Osteocyte (in vitro differentiated cells): Measurements from ENCODE around the gene STAT6. TPM values are rescaled to one million over a fixed set of nuclear protein-coding genes. Genes with fewer than 3 reads are reported as not detected.

Experiments used
- DNase-seq: peaks from one replicate; pipeline ENCODE4 v3.0.0; 2021; ENCODE audit warnings: mixed read lengths; ENCODE audit not compliant: unreplicated experiment; ENCODE audit errors: extremely low spot score
- H3K27ac Mint-ChIP-seq: one replicate; pipeline ENCODE4 v1.8.0; 2021; ENCODE audit warnings: mild to moderate bottlenecking, mixed read lengths; ENCODE audit not compliant: unreplicated experiment
- H3K27me3 Mint-ChIP-seq: one replicate; pipeline ENCODE4 v1.8.0; 2021; ENCODE audit warnings: mixed read lengths; ENCODE audit not compliant: unreplicated experiment
- H3K36me3 Mint-ChIP-seq: one replicate; pipeline ENCODE4 v1.8.0; 2021; ENCODE audit warnings: mixed read lengths; ENCODE audit not compliant: unreplicated experiment
- H3K4me1 Mint-ChIP-seq: one replicate; pipeline ENCODE4 v1.8.0; 2021; ENCODE audit warnings: mixed read lengths; ENCODE audit not compliant: unreplicated experiment
- H3K4me3 Mint-ChIP-seq: one replicate; pipeline ENCODE4 v1.8.0; 2021; ENCODE audit warnings: mild to moderate bottlenecking, moderate library complexity, mixed read lengths; ENCODE audit not compliant: unreplicated experiment
- H3K9me3 Mint-ChIP-seq: one replicate; pipeline ENCODE4 v1.8.0; 2021; ENCODE audit warnings: mixed read lengths; ENCODE audit not compliant: unreplicated experiment
- total RNA-seq: library from RNA; stranded (reverse); gene quantifications from 2 replicates; pipeline ENCODE4 v1.2.1, GENCODE V29; 2021
- TF ChIP-seq, protein P1 (sequence below): fragments of 200-600 bp; sonication (generic); IDR thresholded peaks from 2 replicates; pipeline ENCODE4 v1.5.0; 2021; ENCODE audit warnings: antibody characterized with exemption, mild to moderate bottlenecking, moderate library complexity

The STAT6 gene
- total RNA-seq, 1 donor from 2014 or later, result 161 TPM

- H3K4me3 Mint-ChIP-seq, result no peak overlapping the region
- no peak for DNase-seq
- H3K27ac Mint-ChIP-seq, result no peak overlapping the region
- H3K36me3 Mint-ChIP-seq, result no peaks in the 10 kb centered on the region
- no peaks in the 10 kb centered on the region for H3K9me3 Mint-ChIP-seq
- H3K27me3 Mint-ChIP-seq, result peaks cover 21% of the 10 kb centered on the region
- H3K4me1 Mint-ChIP-seq, result peaks cover 3% of the 10 kb centered on the region
- TF ChIP-seq, protein P1, sequence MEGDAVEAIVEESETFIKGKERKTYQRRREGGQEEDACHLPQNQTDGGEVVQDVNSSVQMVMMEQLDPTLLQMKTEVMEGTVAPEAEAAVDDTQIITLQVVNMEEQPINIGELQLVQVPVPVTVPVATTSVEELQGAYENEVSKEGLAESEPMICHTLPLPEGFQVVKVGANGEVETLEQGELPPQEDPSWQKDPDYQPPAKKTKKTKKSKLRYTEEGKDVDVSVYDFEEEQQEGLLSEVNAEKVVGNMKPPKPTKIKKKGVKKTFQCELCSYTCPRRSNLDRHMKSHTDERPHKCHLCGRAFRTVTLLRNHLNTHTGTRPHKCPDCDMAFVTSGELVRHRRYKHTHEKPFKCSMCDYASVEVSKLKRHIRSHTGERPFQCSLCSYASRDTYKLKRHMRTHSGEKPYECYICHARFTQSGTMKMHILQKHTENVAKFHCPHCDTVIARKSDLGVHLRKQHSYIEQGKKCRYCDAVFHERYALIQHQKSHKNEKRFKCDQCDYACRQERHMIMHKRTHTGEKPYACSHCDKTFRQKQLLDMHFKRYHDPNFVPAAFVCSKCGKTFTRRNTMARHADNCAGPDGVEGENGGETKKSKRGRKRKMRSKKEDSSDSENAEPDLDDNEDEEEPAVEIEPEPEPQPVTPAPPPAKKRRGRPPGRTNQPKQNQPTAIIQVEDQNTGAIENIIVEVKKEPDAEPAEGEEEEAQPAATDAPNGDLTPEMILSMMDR, result no peak
Measured at GRCh38 chr12:57046947-57047890, 63.9 kb downstream of the STAT6 start.

- Mint-ChIP-seq H3K4me1 (peaks cover 3% of the 10 kb centered on the region), H3K9me3 (no peaks in the 10 kb centered on the region), H3K27me3 (peaks cover 30% of the 10 kb centered on the region), H3K27ac (no peak overlapping the region), H3K36me3 (no peaks in the 10 kb centered on the region), H3K4me3 (no peak overlapping the region)
- TF ChIP-seq, protein P1, result no peak
- DNase-seq, result no peak
Measured at GRCh38 chr12:57046086-57046791, 64.9 kb downstream of the STAT6 start.

Other genes with a start within 250 kb of the STAT6 start
- not detected in 2 replicates for gene SDR9C7, start 177.0 kb downstream of the STAT6 start, total RNA-seq
- 0.16 and 0.27 TPM in 2 replicates for gene RDH16, start 153.8 kb downstream of the STAT6 start, total RNA-seq
- gene ZBTB39, start 104.8 kb downstream of the STAT6 start, total RNA-seq, result 6.4 and 7.0 TPM in 2 replicates
- not detected in 2 replicates for gene TAC3, start 94.8 kb downstream of the STAT6 start, total RNA-seq
- gene MYO1A, start 61.2 kb downstream of the STAT6 start, total RNA-seq, result not detected in 2 replicates
- gene NEMP1, start 32.6 kb downstream of the STAT6 start, total RNA-seq, result 12.1 and 14.5 TPM in 2 replicates
- 41.9 and 42.8 TPM in 2 replicates for gene NAB2, start 22.2 kb downstream of the STAT6 start, total RNA-seq
- 591 and 603 TPM in 2 replicates for gene LRP1, start 17.1 kb upstream of the STAT6 start, total RNA-seq
- gene LRP1-AS, start 36.3 kb upstream of the STAT6 start, total RNA-seq, result not detected in 2 replicates
- gene NXPH4, start 105.4 kb upstream of the STAT6 start, total RNA-seq, result 62.6 and 63.8 TPM in 2 replicates
- gene SHMT2, start 118.3 kb upstream of the STAT6 start, total RNA-seq, result 263 and 290 TPM in 2 replicates
- gene STAC3, start 139.8 kb upstream of the STAT6 start, total RNA-seq, result 1.8 and 2.4 TPM in 2 replicates